ENCODE measurements around the gene LSP1.

LSP1 gene

GRCh38 chr11:1851468-1852180 lies 1.3 kb upstream of the LSP1 start:
- FAIRE-seq = no peak

- FAIRE-seq = no peak
Measured at GRCh38 chr11:1852271-1852876, 510 bp upstream of the LSP1 start.

GRCh38 chr11:1853376-1854131 lies 670 bp downstream of the LSP1 start:
- no peak for FAIRE-seq

- no peak for FAIRE-seq
Measured at GRCh38 chr11:1854132-1854948, 1.5 kb downstream of the LSP1 start.

- no peak for FAIRE-seq
Measured at GRCh38 chr11:1854949-1855885, 2.3 kb downstream of the LSP1 start.

- FAIRE-seq = no peak
Measured at GRCh38 chr11:1855886-1856265, 3.0 kb downstream of the LSP1 start.

GRCh38 chr11:1856306-1857005 lies 3.6 kb downstream of the LSP1 start:
- FAIRE-seq = no peak

GRCh38 chr11:1857064-1857463 lies 4.2 kb downstream of the LSP1 start:
- FAIRE-seq = no peak

GRCh38 chr11:1858154-1858553 lies 5.3 kb downstream of the LSP1 start:
- FAIRE-seq = no peak

GRCh38 chr11:1858576-1858975 lies 5.7 kb downstream of the LSP1 start:
- no peak for FAIRE-seq

- no peak for FAIRE-seq
Measured at GRCh38 chr11:1859004-1859403, 6.1 kb downstream of the LSP1 start.

GRCh38 chr11:1860108-1860507 lies 7.2 kb downstream of the LSP1 start:
- FAIRE-seq = no peak

- no peak for FAIRE-seq
Measured at GRCh38 chr11:1861435-1862411, 8.8 kb downstream of the LSP1 start.

GRCh38 chr11:1862588-1863351 lies 9.9 kb downstream of the LSP1 start:
- no peak for FAIRE-seq

GRCh38 chr11:1863352-1864216 lies 10.7 kb downstream of the LSP1 start:
- no peak for FAIRE-seq

GRCh38 chr11:1864231-1864630 lies 11.3 kb downstream of the LSP1 start:
- no peak for FAIRE-seq

GRCh38 chr11:1864831-1865665 lies 12.2 kb downstream of the LSP1 start:
- no peak for FAIRE-seq
